Effector memory CD8-positive, alpha-beta T cell (primary cell): Measurements from ENCODE around the gene IRF9.
A peak's percentile ranks its signal among the peaks of the same experiment; 100 is the strongest.

Experiments
- ATAC-seq: fragments of 150-1000 bp; cut with Tn5 transposase; replicated peaks from 2 replicates; pipeline ENCODE4 v1.10.0; 2021; ENCODE audit warnings: mild to moderate bottlenecking, moderate library complexity
- DNase-seq, 3 experiments: peaks; one replicate each; pipeline ENCODE4 v3.0.0; 2021
- H3K27ac Mint-ChIP-seq, 2 donors: one replicate each; pipeline ENCODE4 v1.8.0; 2022; ENCODE audit warnings: mild to moderate bottlenecking in 2 of 2, mixed read lengths in 2 of 2, moderate library complexity in 2 of 2
- H3K27me3 Mint-ChIP-seq, 2 donors: one replicate each; pipeline ENCODE4 v1.8.0; 2022; ENCODE audit warnings: mixed read lengths in 2 of 2
- H3K36me3 Mint-ChIP-seq: one replicate; pipeline ENCODE4 v1.8.0; 2022; ENCODE audit warnings: mild to moderate bottlenecking, moderate library complexity, mixed read lengths; ENCODE audit not compliant: insufficient read depth
- H3K4me1 Mint-ChIP-seq, 2 donors: one replicate each; pipeline ENCODE4 v1.8.0; 2022; ENCODE audit warnings: low read depth in 2 of 2, mixed read lengths in 2 of 2
- H3K4me3 Mint-ChIP-seq, 2 donors: one replicate each; pipeline ENCODE4 v1.8.0; 2022; ENCODE audit warnings: mild to moderate bottlenecking in 2 of 2, mixed read lengths in 2 of 2, moderate library complexity in 2 of 2
- H3K9me3 Mint-ChIP-seq, 2 donors: one replicate each; pipeline ENCODE4 v1.8.0; 2022; ENCODE audit warnings: mixed read lengths in 2 of 2

Gene IRF9

GRCh38 chr14:24162093-24162492, 1.0 kb downstream of the IRF9 start:
- Mint-ChIP-seq H3K4me1 (peaks cover 42 to 44% of the 10 kb centered on the region in 2 donors), H3K4me3 (peak overlapping the region; percentile 93 to 96), H3K27me3 (no peaks in the 10 kb centered on the region), H3K9me3 (no peaks in the 10 kb centered on the region), H3K36me3 (peaks cover 98% of the 10 kb centered on the region), H3K27ac (peak overlapping the region; percentile 96 to 97)
- no peak for DNase-seq
- ATAC-seq = no peak

GRCh38 chr14:24164518-24164991, 3.5 kb downstream of the IRF9 start:
- ATAC-seq (no peak), DNase-seq (no peak)
- Mint-ChIP-seq H3K4me1 (peaks cover 47 to 50% of the 10 kb centered on the region in 2 donors), H3K4me3 (peak overlapping the region; percentile 46 to 93), H3K27me3 (no peaks in the 10 kb centered on the region), H3K27ac (peak overlapping the region in 1 of 2 donors; percentile 96), H3K36me3 (peaks cover 92% of the 10 kb centered on the region), H3K9me3 (no peaks in the 10 kb centered on the region)

DNA sequence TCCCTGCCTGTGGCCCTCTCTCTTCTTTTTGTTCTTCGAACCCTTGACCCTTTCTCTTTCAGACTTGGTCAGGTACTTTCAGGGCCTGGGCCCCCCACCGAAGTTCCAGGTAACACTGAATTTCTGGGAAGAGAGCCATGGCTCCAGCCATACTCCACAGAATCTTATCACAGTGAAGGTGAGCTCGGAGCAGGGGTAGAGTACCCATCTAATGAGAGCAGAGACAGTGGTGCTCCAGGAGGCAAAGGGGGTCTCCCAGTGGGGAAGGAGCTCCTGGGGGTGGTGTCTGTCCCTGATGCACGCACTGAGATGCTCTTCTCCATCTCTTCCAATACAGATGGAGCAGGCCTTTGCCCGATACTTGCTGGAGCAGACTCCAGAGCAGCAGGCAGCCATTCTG, 4.7 kb downstream of the IRF9 start:
- Mint-ChIP-seq H3K4me3 (no peak overlapping the region), H3K4me1 (peaks cover 45 to 46% of the 10 kb centered on the region in 2 donors), H3K36me3 (peaks cover 94% of the 10 kb centered on the region), H3K27me3 (no peaks in the 10 kb centered on the region), H3K27ac (peak overlapping the region; percentile 74 to 81), H3K9me3 (no peaks in the 10 kb centered on the region)
- no peak for DNase-seq
- no peak for ATAC-seq

GRCh38 chr14:24167469-24168114, 6.5 kb downstream of the IRF9 start:
- Mint-ChIP-seq H3K4me3 (no peak overlapping the region), H3K27ac (peak overlapping the region; percentile 6 to 35), H3K36me3 (peaks cover 92% of the 10 kb centered on the region), H3K27me3 (no peaks in the 10 kb centered on the region), H3K4me1 (peaks cover 38 to 42% of the 10 kb centered on the region in 2 donors), H3K9me3 (no peaks in the 10 kb centered on the region)
- no peak for ATAC-seq
- DNase-seq = no peak

DNA sequence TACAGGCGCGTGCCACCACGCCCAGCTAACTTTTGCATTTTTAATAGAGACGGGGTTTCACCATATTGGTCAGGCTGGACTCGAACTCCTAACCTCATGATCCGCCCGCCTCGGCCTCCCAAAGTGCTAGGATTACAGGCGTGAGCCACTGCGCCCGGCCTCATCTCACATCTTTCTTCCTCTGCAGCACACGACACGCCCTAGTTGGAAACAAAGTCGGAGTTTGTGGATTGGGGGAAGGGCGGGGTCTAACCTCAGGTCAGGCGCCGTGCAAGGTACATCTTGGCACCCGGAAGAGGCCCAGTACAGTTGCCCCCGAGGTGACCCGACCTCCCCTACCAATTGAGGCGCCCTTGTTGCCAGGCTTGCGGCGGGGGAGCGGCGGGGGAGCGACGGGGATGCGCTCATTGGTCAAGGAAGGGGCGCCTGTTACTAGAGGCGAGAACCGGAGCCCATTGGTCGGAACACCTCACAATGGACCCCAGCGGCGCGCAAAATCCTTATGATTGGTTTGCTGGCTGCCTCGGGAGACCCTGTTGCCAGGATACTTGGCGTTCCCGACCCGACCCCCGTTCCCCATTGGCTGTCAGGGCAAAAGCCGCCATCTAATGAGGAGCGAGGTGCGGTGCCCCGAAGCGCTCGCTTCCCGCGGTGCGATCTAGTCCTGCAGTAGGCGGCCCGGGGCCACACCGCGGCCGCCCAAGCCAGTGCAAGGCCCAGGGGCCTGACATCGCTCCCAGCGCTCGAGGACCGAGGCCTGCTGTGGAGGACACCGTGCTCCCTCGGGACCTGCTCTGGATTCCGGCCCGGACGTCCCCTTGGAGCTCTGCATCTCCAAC, 10.6 kb downstream of the IRF9 start, which contains the start of gene REC8:
Gene REC8, plus strand, starts transcription at position 659 of the 839 bp plus-strand sequence. CDS start 473 bp downstream, outside the sequence.
- peak; percentile 73 to 78 (median 77) for DNase-seq
- Mint-ChIP-seq H3K36me3 (peaks cover 77% of the 10 kb centered on the region), H3K9me3 (no peaks in the 10 kb centered on the region), H3K27ac (peak within 1 kb of the TSS; percentile 87 to 96), H3K4me3 (peak within 1 kb of the TSS; percentile 83 to 93), H3K27me3 (no peaks in the 10 kb centered on the region), H3K4me1 (peaks cover 23 to 36% of the 10 kb centered on the region in 2 donors)
- ATAC-seq = peak; percentile 87

DNA sequence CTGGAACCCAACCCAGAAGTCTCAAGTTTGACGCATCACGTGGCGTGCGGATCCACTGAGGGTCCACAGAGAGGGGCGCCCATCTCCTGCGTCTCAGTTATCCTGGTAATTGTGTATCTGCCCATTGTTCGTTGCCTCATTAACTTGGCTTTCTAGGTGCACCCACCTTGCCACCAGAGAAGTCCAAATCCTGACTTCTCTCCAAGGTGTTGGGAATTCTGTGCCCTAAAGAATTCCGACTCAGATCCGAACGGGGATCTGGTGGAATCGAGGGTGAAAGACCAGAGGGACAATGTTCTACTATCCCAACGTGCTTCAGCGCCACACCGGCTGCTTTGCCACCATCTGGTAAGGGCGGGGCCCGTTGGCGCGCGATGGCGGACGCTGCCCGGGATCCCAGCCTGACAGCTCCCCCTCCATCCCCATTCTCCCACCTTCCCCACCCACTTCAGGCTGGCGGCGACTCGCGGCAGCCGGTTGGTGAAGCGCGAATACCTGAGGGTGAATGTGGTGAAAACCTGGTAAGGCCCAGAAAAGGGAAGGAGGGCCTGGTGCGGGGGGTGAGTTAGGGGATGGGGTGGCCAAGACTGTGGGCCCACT, 11.3 kb downstream of the IRF9 start:
- no peak for ATAC-seq

DNA sequence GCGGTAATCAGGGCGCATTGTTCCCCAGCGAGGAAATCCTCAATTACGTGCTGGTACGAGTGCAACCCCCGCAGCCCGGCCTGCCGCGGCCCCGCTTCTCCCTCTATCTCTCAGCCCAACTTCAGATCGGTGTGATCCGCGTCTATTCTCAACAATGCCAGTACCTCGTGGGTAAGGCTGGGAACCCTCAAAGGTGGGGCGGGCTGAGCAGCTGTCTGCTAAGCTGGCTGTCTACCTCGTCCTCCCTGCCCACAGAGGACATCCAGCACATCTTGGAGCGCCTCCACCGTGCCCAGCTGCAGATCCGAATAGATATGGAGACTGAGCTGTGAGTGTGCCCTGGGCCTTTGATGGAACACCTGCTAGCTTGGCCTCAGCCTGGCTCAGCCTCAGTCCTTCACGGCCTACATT, 11.8 kb downstream of the IRF9 start:
- peaks cover 23 to 35% of the 10 kb centered on the region in 2 donors for H3K4me1 Mint-ChIP-seq

More for the DNA sequence above, 11.3 kb downstream of the IRF9 start:
- peak overlapping the region; percentile 83 to 93 for H3K4me3 Mint-ChIP-seq
- no peak for DNase-seq
- H3K36me3 Mint-ChIP-seq = peaks cover 70% of the 10 kb centered on the region
- H3K27me3 Mint-ChIP-seq = no peaks in the 10 kb centered on the region
- H3K4me1 Mint-ChIP-seq = peaks cover 23 to 38% of the 10 kb centered on the region in 2 donors
- H3K9me3 Mint-ChIP-seq = no peaks in the 10 kb centered on the region
- H3K27ac Mint-ChIP-seq = peak overlapping the region; percentile 87 to 96

GRCh38 chr14:24176599-24176998, 15.5 kb downstream of the IRF9 start:
- H3K4me1 Mint-ChIP-seq = peaks cover 19 to 26% of the 10 kb centered on the region in 2 donors
- peak overlapping the region in 1 of 2 donors; percentile 96 for H3K27ac Mint-ChIP-seq
- no peak for DNase-seq
- no peak overlapping the region for H3K4me3 Mint-ChIP-seq
- H3K36me3 Mint-ChIP-seq = peaks cover 70% of the 10 kb centered on the region
- H3K9me3 Mint-ChIP-seq = no peaks in the 10 kb centered on the region
- ATAC-seq = no peak
- no peaks in the 10 kb centered on the region for H3K27me3 Mint-ChIP-seq

More for the DNA sequence above, 11.8 kb downstream of the IRF9 start:
- ATAC-seq (no peak), DNase-seq (no peak)
- H3K27ac Mint-ChIP-seq = peak overlapping the region; percentile 87 to 96
- peaks cover 68% of the 10 kb centered on the region for H3K36me3 Mint-ChIP-seq
- peak overlapping the region; percentile 63 to 93 for H3K4me3 Mint-ChIP-seq
- H3K9me3 Mint-ChIP-seq = no peaks in the 10 kb centered on the region
- H3K27me3 Mint-ChIP-seq = no peaks in the 10 kb centered on the region

- Mint-ChIP-seq H3K27ac (peak overlapping the region in 1 of 2 donors; percentile 96), H3K27me3 (no peaks in the 10 kb centered on the region), H3K4me1 (peaks cover 14 to 25% of the 10 kb centered on the region in 2 donors), H3K36me3 (peaks cover 70% of the 10 kb centered on the region), H3K4me3 (no peak overlapping the region), H3K9me3 (no peaks in the 10 kb centered on the region)
- ATAC-seq = no peak
- no peak for DNase-seq
Observed at GRCh38 chr14:24177041-24177825, 16.2 kb downstream of the IRF9 start.

- Mint-ChIP-seq H3K36me3 (peaks cover 70% of the 10 kb centered on the region), H3K27me3 (no peaks in the 10 kb centered on the region)
Observed at GRCh38 chr14:24177891-24178290, 16.8 kb downstream of the IRF9 start.

DNA sequence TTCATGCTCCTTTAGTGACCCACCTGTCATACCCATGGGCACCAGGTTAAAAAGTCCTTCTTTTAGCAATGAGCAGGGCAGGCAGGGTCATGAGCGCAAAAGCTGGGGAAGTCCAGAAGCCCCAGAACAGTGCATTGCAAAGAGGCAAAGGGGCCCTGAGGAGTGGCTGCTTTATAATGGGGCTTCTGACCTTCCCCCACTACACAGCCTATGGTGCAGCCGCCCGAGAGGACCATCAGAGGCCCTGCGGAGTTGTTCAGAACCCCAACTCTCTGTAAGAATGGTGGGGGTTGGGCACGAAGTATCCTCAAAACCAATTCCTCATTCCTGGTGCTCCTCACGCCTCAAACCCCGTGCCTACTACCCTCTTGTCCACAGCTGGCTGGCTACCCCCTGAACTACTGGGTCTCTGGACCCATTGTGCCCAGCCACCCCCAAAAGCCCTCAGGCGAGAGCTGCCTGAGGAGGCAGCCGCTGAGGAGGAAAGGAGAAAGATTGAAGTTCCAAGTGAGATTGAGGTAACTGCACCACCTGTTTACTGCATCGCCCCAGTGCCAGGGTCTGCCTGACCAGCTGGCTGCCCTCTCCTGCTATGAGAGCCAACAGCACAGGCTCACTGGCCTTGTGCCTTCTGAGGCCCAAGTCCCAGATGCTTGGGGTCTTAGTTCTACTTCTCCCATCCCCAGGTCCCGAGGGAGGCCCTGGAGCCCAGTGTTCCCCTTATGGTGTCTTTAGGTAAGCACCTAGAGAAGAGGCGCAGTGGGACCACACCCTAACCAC, 17.5 kb downstream of the IRF9 start:
- peaks cover 73% of the 10 kb centered on the region for H3K36me3 Mint-ChIP-seq
- H3K4me3 Mint-ChIP-seq = no peak overlapping the region
- no peaks in the 10 kb centered on the region for H3K9me3 Mint-ChIP-seq
- ATAC-seq (no peak), DNase-seq (no peak)
- H3K27me3 Mint-ChIP-seq = no peaks in the 10 kb centered on the region
- H3K27ac Mint-ChIP-seq = peak overlapping the region in 1 of 2 donors; percentile 96
- H3K4me1 Mint-ChIP-seq = peaks cover 14 to 18% of the 10 kb centered on the region in 2 donors

More at GRCh38 chr14:24177891-24178290, 16.8 kb downstream of the IRF9 start:
- DNase-seq = no peak
- H3K9me3 Mint-ChIP-seq = no peaks in the 10 kb centered on the region
- ATAC-seq = no peak
- peak overlapping the region in 1 of 2 donors; percentile 96 for H3K27ac Mint-ChIP-seq
- peaks cover 14 to 22% of the 10 kb centered on the region in 2 donors for H3K4me1 Mint-ChIP-seq
- H3K4me3 Mint-ChIP-seq = no peak overlapping the region

DNA sequence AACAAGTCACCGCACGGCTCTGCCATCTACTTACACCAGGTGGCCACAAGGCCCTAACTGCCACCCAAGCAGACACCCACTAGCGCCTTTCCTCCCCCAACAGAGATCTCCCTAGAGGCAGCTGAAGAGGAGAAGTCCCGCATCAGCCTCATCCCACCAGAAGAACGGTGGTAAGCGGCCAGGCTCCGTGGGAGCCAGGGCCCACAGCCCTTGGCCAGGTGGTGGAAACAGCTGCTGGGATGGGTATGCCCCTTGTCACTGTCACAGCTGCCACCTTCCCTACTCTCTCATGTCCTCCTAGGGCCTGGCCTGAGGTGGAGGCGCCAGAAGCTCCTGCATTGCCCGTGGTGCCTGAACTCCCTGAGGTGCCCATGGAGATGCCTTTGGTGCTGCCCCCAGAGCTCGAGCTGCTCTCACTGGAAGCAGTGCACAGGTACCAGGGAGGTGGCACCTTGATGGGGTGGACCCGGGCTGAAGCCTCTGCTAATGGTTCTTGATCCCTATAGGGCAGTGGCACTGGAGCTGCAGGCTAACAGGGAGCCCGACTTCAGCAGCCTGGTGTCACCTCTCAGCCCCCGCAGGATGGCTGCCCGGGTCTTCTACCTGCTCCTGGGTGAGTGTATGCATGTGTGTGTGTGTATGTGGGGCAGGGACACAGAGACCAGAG, 18.4 kb downstream of the IRF9 start:
- H3K4me1 Mint-ChIP-seq = peaks cover 14 to 16% of the 10 kb centered on the region in 2 donors
- H3K27me3 Mint-ChIP-seq = no peaks in the 10 kb centered on the region
- no peak overlapping the region for H3K4me3 Mint-ChIP-seq
- ATAC-seq (no peak), DNase-seq (no peak)
- peak overlapping the region; percentile 2 to 90 for H3K27ac Mint-ChIP-seq
- H3K36me3 Mint-ChIP-seq = peaks cover 79% of the 10 kb centered on the region
- no peaks in the 10 kb centered on the region for H3K9me3 Mint-ChIP-seq
